Measurements from ENCODE around the gene ARG2.

GRCh38 chr14:67574806-67575205 is 44.9 kb upstream of the ARG2 start:
- no peak for TF ChIP-seq POLR2A (IDR thresholded peaks at IDR 0.05)
- TF ChIP-seq CTCF (IDR thresholded peaks at IDR 0.05) = no peak

All from suprapubic skin (tissue), 3 donors.